Lower leg skin (tissue), 3 donors: ENCODE data around the gene ZNF830.

ENCODE experiments used
- POLR2A ChIP-seq, 2 donors: fragments of 450-650 bp; IDR thresholded peaks; one replicate each; pipeline ENCODE4 v1.6.1; 2016 to 2017; ENCODE audit warnings: antibody characterized with exemption in 2 of 2, mild to moderate bottlenecking in 1 of 2, moderate library complexity in 1 of 2
- TF ChIP-seq, protein P1 (sequence below), 3 donors: fragments of 450-650 bp; IDR thresholded peaks; one replicate each; pipeline ENCODE4 v1.5.1; 2016; ENCODE audit warnings: antibody characterized with exemption in 3 of 3, mild to moderate bottlenecking in 3 of 3, moderate library complexity in 2 of 3

DNA sequence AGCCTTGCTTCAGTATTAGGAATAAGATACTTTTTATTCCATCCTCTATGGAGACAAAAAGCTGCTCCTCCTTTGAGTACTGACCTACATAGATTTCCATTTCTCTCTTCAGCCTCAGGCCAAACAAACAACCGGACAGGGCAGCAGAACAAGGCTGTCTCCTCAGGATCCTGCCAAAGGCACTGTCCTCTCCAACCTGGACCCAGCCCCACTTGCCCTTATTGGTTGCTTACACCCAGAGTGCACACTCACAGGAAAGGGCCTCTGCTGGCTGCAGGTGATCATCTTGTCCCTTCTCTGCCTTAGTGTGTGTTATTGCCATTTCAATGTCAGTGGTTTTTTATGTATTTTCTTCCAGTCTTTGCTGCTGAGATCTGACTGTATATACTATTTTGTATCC, 45.6 kb downstream of the ZNF830 start:
- TF ChIP-seq POLR2A (IDR thresholded peaks at IDR 0.05) = no peak
- TF ChIP-seq, protein P1, sequence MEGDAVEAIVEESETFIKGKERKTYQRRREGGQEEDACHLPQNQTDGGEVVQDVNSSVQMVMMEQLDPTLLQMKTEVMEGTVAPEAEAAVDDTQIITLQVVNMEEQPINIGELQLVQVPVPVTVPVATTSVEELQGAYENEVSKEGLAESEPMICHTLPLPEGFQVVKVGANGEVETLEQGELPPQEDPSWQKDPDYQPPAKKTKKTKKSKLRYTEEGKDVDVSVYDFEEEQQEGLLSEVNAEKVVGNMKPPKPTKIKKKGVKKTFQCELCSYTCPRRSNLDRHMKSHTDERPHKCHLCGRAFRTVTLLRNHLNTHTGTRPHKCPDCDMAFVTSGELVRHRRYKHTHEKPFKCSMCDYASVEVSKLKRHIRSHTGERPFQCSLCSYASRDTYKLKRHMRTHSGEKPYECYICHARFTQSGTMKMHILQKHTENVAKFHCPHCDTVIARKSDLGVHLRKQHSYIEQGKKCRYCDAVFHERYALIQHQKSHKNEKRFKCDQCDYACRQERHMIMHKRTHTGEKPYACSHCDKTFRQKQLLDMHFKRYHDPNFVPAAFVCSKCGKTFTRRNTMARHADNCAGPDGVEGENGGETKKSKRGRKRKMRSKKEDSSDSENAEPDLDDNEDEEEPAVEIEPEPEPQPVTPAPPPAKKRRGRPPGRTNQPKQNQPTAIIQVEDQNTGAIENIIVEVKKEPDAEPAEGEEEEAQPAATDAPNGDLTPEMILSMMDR (IDR thresholded peaks at IDR 0.05) = no peak
